GM19397 (cell line): ENCODE results near the gene LRWD1.

ENCODE experiments used
- ATAC-seq: cut with Tn5 transposase; IDR thresholded peaks from one replicate; pipeline ENCODE4 v1.9.1; 2021; ENCODE audit warnings: mild to moderate bottlenecking, moderate library complexity; ENCODE audit not compliant: unreplicated experiment

The LRWD1 gene

GRCh38 chr7:102464577-102465280, at the start of gene LRWD1, which contains the start of gene ALKBH4:
LRWD1 (plus strand) TSS chr7:102464984; CDS start chr7:102465081, 97 bp downstream.
ALKBH4 (minus strand) TSS chr7:102464863; CDS start chr7:102464836, 27 bp downstream.
- peak; percentile 90 for ATAC-seq

GRCh38 chr7:102415685-102416225, 49.0 kb upstream of the LRWD1 start:
- ATAC-seq: no peak

- no peak for ATAC-seq
Measured at GRCh38 chr7:102416406-102416805, 48.4 kb upstream of the LRWD1 start.

- ATAC-seq: no peak
Measured at GRCh38 chr7:102417105-102417504, 47.7 kb upstream of the LRWD1 start.

GRCh38 chr7:102418592-102418991, 46.2 kb upstream of the LRWD1 start:
- ATAC-seq: no peak

- no peak for ATAC-seq
Measured at GRCh38 chr7:102421706-102422240, 43.0 kb upstream of the LRWD1 start.

GRCh38 chr7:102424129-102424551, 40.6 kb upstream of the LRWD1 start:
- ATAC-seq: no peak

- ATAC-seq: no peak
Measured at GRCh38 chr7:102424787-102425218, 40.0 kb upstream of the LRWD1 start.

- ATAC-seq: peak; percentile 59
Measured at GRCh38 chr7:102425639-102426267, 39.0 kb upstream of the LRWD1 start.

- peak; percentile 40 for ATAC-seq
Measured at GRCh38 chr7:102426268-102427018, 38.3 kb upstream of the LRWD1 start.

- no peak for ATAC-seq
Measured at GRCh38 chr7:102427019-102427405, 37.8 kb upstream of the LRWD1 start.

- ATAC-seq: no peak
Measured at GRCh38 chr7:102429141-102429899, 35.5 kb upstream of the LRWD1 start.

- no peak for ATAC-seq
Measured at GRCh38 chr7:102431617-102432298, 33.0 kb upstream of the LRWD1 start.

- ATAC-seq: peak; percentile 30
Measured at GRCh38 chr7:102432442-102433218, 32.2 kb upstream of the LRWD1 start.

GRCh38 chr7:102433219-102434038, 31.4 kb upstream of the LRWD1 start, which contains the start of gene ORAI2:
ORAI2 (plus strand) TSS chr7:102433575; CDS start chr7:102438957, 5,382 bp downstream.
- peak; percentile 68 for ATAC-seq

- no peak for ATAC-seq
Measured at GRCh38 chr7:102434039-102434486, 30.7 kb upstream of the LRWD1 start.

GRCh38 chr7:102436118-102436517, 28.7 kb upstream of the LRWD1 start:
- ATAC-seq: no peak
